ENCODE results near the gene TGFBR2. TPM values are rescaled to one million over a fixed set of nuclear protein-coding genes. Genes with fewer than 3 reads are reported as not detected.

The TGFBR2 gene
- total and polyA plus RNA-seq, 2 of the 13 experiments (the other 11 are each of a cell fraction or from before 2014, with no cell fraction given) = 82.2 to 187 TPM

GRCh38 chr3:30691249-30691880 is 85.0 kb downstream of the TGFBR2 start (continued):
- TF ChIP-seq HNF4A (CRISPR knock-in tag; IDR thresholded peaks at IDR 0.05) (peak; percentile 65), ZNF256 (CRISPR knock-in tag; conservative IDR thresholded peaks at IDR 0.05) (no peak), RBM22 (optimal IDR thresholded peaks at IDR 0.05; ENCODE audit: low read length) (peak; percentile 97), NBN (conservative IDR thresholded peaks at IDR 0.05) (no peak), DMAP1 (CRISPR knock-in tag; IDR thresholded peaks at IDR 0.05) (no peak), MAX (IDR thresholded peaks at IDR 0.05) (peak; percentile 19; the same call in 1 of the 2 replicates), TBX3 (IDR thresholded peaks at IDR 0.05; ENCODE audit: borderline replicate concordance) (no peak), CCAR2 (optimal IDR thresholded peaks at IDR 0.05; ENCODE audit: low read depth, low read length) (no peak), ZNF318 (CRISPR knock-in tag; IDR thresholded peaks at IDR 0.05) (no peak), ASH2L (IDR thresholded peaks at IDR 0.05; ENCODE audit: insufficient read length, low read depth, low read length) (no peak), ZNF639 (CRISPR knock-in tag; conservative IDR thresholded peaks at IDR 0.05) (no peak), ZBTB20 (CRISPR knock-in tag; IDR thresholded peaks at IDR 0.05; ENCODE audit: borderline replicate concordance, low read depth) (no peak)
- TF ChIP-seq, protein P1, sequence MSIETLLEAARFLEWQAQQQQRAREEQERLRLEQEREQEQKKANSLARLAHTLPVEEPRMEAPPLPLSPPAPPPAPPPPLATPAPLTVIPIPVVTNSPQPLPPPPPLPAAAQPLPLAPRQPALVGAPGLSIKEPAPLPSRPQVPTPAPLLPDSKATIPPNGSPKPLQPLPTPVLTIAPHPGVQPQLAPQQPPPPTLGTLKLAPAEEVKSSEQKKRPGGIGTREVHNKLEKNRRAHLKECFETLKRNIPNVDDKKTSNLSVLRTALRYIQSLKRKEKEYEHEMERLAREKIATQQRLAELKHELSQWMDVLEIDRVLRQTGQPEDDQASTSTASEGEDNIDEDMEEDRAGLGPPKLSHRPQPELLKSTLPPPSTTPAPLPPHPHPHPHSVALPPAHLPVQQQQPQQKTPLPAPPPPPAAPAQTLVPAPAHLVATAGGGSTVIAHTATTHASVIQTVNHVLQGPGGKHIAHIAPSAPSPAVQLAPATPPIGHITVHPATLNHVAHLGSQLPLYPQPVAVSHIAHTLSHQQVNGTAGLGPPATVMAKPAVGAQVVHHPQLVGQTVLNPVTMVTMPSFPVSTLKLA (IDR thresholded peaks at IDR 0.05) = 0 out of 2 replicates have a peak, but pooled peaks have one; percentile 7

All from HepG2 (cell line).